ENCODE measurements around the gene CCDC51.
"Not testable (repeated sequence)": the region's sequence is repeated elsewhere in the genome, so short reads cannot be mapped to it uniquely, and the experiment has no call there.

The CCDC51 gene

DNA sequence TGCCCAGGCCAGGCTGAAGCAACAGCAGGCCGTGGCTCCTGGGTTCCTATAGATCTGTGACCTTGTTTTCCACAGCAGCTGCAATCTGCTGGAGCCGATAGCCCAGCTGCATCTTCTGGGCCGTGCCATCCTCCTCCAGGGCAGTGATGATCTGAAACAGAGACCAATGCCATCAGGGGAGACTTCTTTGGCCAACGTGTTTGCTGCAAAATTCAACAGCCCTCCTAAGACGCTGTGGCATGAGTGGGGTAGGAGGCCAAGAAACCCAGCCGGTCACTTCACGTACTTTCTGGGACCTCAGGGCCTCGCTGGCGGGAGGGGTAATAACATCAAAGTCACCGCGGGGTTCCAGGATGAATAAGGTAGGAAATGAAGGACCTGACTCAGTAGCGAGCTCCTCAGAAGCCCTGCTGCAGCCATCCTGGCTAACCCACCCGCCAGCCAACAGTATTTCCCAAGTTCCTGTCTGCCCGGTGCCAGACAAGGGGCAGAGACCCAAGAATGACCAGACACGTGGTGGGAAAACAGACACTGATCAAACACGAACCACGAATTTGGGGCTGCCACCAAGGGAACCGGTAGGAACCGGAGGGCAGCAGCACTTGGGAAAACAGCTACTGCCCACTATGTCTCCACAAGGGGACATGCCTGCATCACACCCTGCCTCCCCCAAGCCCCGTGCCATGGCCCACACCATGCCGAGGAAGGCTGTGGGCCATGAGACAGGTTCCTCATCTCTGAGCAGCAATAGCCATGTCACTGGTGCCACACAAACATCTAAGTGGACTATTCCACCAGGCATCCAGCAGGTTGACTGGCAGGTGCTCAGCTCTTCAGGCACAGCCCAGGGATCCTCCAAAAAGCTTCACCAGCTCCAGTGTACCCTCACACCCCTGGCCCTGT is 35.2 kb downstream of the CCDC51 start:
- DNase-seq: no peak
- TF ChIP-seq CTCF (IDR thresholded peaks at IDR 0.05; ENCODE audit: low read depth, low read length): no peak
- Histone ChIP-seq H3K4me1 (no peaks in the 10 kb centered on the region), H3K36me3 (no peaks in the 10 kb centered on the region), H3K9me3 (no peaks in the 10 kb centered on the region), H3K4me3 (ENCODE audit: low read depth, low read length) (no peak overlapping the region), H3K27me3 (no peaks in the 10 kb centered on the region)

GRCh38 chr3:48403533-48404439 is 36.1 kb downstream of the CCDC51 start:
- DNase-seq: no peak
- no peak overlapping the region for H3K4me3 ChIP-seq (ENCODE audit: low read depth, low read length)
- no peaks in the 10 kb centered on the region for H3K36me3 ChIP-seq

DNA sequence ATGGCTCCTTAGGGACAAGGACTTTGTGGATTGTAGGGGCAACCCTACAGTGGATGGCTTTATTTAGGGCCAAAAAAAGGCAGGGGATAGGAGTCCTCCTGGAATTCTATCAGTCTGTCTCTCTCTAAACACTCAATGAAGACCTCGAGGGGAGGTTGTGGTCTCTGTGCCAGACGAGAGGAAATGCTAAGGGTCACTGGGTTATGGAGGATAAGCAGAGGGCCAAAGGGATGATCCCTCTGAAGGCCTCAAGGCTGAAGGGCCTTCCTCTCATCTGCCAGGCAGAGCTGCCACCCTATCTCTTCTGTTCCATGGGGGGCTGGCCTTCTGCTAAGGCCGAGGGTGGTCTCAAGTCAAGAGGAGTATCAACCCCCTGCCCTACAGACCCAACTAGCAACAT is 37.0 kb downstream of the CCDC51 start:
- H3K9me3 ChIP-seq: no peaks in the 10 kb centered on the region
- H3K27me3 ChIP-seq: no peaks in the 10 kb centered on the region
- TF ChIP-seq CTCF (IDR thresholded peaks at IDR 0.05; ENCODE audit: low read depth, low read length): no peak
- DNase-seq: no peak
- no peaks in the 10 kb centered on the region for H3K36me3 ChIP-seq
- no peaks in the 10 kb centered on the region for H3K4me1 ChIP-seq
- no peak overlapping the region for H3K4me3 ChIP-seq (ENCODE audit: low read depth, low read length)

More at GRCh38 chr3:48403533-48404439, 36.1 kb downstream of the CCDC51 start:
- Histone ChIP-seq H3K9me3 (no peaks in the 10 kb centered on the region), H3K27me3 (no peaks in the 10 kb centered on the region), H3K4me1 (no peaks in the 10 kb centered on the region)
- no peak for TF ChIP-seq CTCF (IDR thresholded peaks at IDR 0.05; ENCODE audit: low read depth, low read length)

DNA sequence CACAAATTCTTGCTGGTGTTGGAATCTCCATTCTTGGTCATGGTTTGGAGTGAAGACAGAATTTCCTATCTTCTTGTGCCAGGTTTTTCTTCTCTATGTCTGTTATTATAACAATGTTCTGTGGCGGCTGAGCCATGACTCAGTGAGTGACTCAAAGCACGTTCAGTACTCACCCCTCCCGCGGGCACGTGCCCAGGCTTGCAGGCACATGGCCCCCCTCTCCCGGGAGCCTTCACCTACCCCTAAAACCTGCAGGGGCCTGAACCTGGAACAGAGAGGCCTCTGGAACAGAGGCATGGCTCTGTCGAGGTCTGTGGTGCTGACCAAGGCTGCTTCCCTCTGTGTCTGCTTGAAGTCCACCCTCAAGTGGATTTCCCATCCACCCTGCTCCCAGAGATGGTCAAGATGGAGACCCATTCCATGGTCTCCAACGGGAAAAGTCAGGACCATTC is 37.6 kb downstream of the CCDC51 start:
- H3K27me3 ChIP-seq: no peaks in the 10 kb centered on the region
- DNase-seq: no peak
- no peak overlapping the region for H3K4me3 ChIP-seq (ENCODE audit: low read depth, low read length)
- H3K4me1 ChIP-seq: no peaks in the 10 kb centered on the region
- TF ChIP-seq CTCF (IDR thresholded peaks at IDR 0.05; ENCODE audit: low read depth, low read length): no peak
- no peaks in the 10 kb centered on the region for H3K36me3 ChIP-seq
- H3K9me3 ChIP-seq: no peaks in the 10 kb centered on the region

- not testable (repeated sequence) for DNase-seq; H3K4me1 ChIP-seq; H3K27me3 ChIP-seq; H3K9me3 ChIP-seq; H3K36me3 ChIP-seq; H3K4me3 ChIP-seq (ENCODE audit: low read depth, low read length)
These were observed 38.5 kb downstream of the CCDC51 start for GRCh38 chr3:48401434-48401901.

GRCh38 chr3:48400824-48401433 is 39.0 kb downstream of the CCDC51 start:
- DNase-seq: peak; percentile 36
- peak; percentile 58 for TF ChIP-seq CTCF (IDR thresholded peaks at IDR 0.05; ENCODE audit: low read depth, low read length)
- no peak overlapping the region for H3K4me3 ChIP-seq (ENCODE audit: low read depth, low read length)
- no peaks in the 10 kb centered on the region for H3K36me3 ChIP-seq
- H3K4me1 ChIP-seq: no peaks in the 10 kb centered on the region
- H3K27me3 ChIP-seq: no peaks in the 10 kb centered on the region
- H3K9me3 ChIP-seq: no peaks in the 10 kb centered on the region

Data from BE2C (cell line).